SK-N-SH treated with all-trans-retinoic acid at 6 μM for 48 hours (cell line): ENCODE data around the gene ZNF789.

Experiments
- ARNTL ChIP-seq: fragments of 450-650 bp; formaldehyde crosslinking; IDR thresholded peaks from 2 replicates; pipeline ENCODE4 v1.5.0; 2020; ENCODE audit warnings: low read depth, mild to moderate bottlenecking, moderate library complexity, borderline replicate concordance
- CSRNP3 ChIP-seq: fragments of 250-450 bp; sonication (Bioruptor Pico); IDR thresholded peaks from 2 replicates; pipeline ENCODE4 v1.5.1; 2021; ENCODE audit warnings: mild to moderate bottlenecking, moderate library complexity
- ZNF8 ChIP-seq: fragments of 450-650 bp; formaldehyde crosslinking; IDR thresholded peaks from 2 replicates; pipeline ENCODE4 v1.5.0; 2020; ENCODE audit warnings: mild to moderate bottlenecking, moderate library complexity

- no peak for TF ChIP-seq CSRNP3
- no peak for TF ChIP-seq ZNF8 (CRISPR knock-in tag)
- TF ChIP-seq ARNTL (CRISPR knock-in tag), result no peak
Observed at GRCh38 chr7:99459087-99459486, 13.6 kb upstream of the ZNF789 start.
